ENCODE measurements around the gene RPUSD2.

The RPUSD2 gene

DNA sequence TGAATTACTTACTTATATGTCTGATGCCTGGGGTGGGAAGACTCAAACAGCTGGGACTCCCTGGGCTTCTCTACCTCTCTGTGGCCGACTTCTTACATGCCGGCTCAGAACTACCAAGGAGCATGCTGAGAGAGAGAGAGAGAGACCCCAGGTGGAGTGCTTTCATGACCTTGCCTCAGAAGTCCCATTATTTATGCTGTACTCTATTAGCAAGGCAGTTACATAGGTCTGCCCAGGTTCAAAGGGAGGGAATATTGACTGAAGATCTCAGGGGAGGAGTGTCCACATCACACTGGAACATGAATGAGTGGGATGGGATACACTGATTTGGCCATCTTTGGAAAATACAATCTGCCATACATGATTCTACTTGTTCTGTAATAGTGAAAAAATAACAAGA, 20.5 kb upstream of the RPUSD2 start:
- DNase-seq = no peak
- no peak overlapping the region for H3K27ac ChIP-seq
- H3K4me3 ChIP-seq (ENCODE audit: low read depth, low read length) = no peak overlapping the region
- no peak for TF ChIP-seq CTCF (IDR thresholded peaks at IDR 0.05; ENCODE audit: low read depth, low read length, missing control alignments)
- H3K36me3 ChIP-seq (replicated peaks) = peaks cover 22% of the 10 kb centered on the region
- in situ Hi-C loops (cut with HindIII; ENCODE audit: low pct_ligation_motif_present, low sequenced_read_pairs) = no loop called here
- H3K27me3 ChIP-seq (replicated peaks) = no peaks in the 10 kb centered on the region

DNA sequence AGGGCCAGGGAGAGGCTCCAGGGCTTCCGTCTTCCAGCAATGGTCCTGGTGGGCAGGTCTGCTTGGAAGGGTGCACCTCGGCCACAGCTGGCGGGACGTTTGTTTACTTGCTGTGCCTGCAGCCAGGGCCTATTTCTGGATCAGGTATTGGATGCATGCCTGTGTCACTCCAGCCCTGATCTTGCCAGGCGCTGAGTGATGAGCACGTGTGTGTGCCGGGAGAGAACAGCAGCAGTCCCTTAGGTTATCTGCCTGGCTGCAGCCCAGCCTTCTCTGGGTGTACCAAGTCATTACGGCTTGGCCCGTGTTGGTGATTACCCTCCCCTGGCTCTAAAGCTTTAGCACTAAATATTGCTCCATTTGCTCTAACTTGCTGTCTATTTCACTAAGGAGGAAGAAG, 19.2 kb upstream of the RPUSD2 start:
- H3K36me3 ChIP-seq (replicated peaks) = peaks cover 24% of the 10 kb centered on the region
- H3K27me3 ChIP-seq (replicated peaks) = no peaks in the 10 kb centered on the region
- H3K4me3 ChIP-seq (ENCODE audit: low read depth, low read length) = no peak overlapping the region
- no peak overlapping the region for H3K27ac ChIP-seq
- TF ChIP-seq CTCF (IDR thresholded peaks at IDR 0.05; ENCODE audit: low read depth, low read length, missing control alignments) = no peak
- DNase-seq = no peak
- in situ Hi-C loops (cut with HindIII; ENCODE audit: low pct_ligation_motif_present, low sequenced_read_pairs) = no loop called here

- H3K36me3 ChIP-seq (replicated peaks) = peaks cover 24% of the 10 kb centered on the region
- in situ Hi-C loops (cut with HindIII; ENCODE audit: low pct_ligation_motif_present, low sequenced_read_pairs) = no loop called here
- DNase-seq = no peak
- TF ChIP-seq CTCF (IDR thresholded peaks at IDR 0.05; ENCODE audit: low read depth, low read length, missing control alignments) = no peak
- H3K27me3 ChIP-seq (replicated peaks) = no peaks in the 10 kb centered on the region
- no peak overlapping the region for H3K4me3 ChIP-seq (ENCODE audit: low read depth, low read length)
- H3K27ac ChIP-seq = no peak overlapping the region
These were observed 18.6 kb upstream of the RPUSD2 start for GRCh38 chr15:40550341-40551037.

DNA sequence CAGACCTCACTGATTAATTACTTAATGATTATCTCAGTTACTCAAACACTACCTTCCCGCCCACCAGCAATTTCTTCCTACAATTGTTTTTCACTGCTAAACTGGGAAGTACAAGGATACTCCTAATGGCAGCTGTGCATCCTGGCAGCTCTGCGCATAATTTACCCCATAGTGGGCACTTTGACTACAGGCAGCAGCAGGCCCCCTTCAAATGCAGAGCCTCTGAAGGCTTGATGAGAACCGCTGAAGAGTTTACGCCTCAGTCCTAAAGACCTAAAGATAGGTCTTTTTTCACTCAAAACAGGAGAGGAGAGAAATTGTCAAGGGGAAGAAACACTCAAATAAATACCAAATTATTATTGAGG, 15.0 kb upstream of the RPUSD2 start:
- H3K27ac ChIP-seq = no peak overlapping the region
- TF ChIP-seq CTCF (IDR thresholded peaks at IDR 0.05; ENCODE audit: low read depth, low read length, missing control alignments) = no peak
- no peak for DNase-seq
- H3K36me3 ChIP-seq (replicated peaks) = peaks cover 28% of the 10 kb centered on the region
- H3K27me3 ChIP-seq (replicated peaks) = no peaks in the 10 kb centered on the region
- H3K4me3 ChIP-seq (ENCODE audit: low read depth, low read length) = no peak overlapping the region
- in situ Hi-C loops (cut with HindIII; ENCODE audit: low pct_ligation_motif_present, low sequenced_read_pairs) = no loop called here

DNA sequence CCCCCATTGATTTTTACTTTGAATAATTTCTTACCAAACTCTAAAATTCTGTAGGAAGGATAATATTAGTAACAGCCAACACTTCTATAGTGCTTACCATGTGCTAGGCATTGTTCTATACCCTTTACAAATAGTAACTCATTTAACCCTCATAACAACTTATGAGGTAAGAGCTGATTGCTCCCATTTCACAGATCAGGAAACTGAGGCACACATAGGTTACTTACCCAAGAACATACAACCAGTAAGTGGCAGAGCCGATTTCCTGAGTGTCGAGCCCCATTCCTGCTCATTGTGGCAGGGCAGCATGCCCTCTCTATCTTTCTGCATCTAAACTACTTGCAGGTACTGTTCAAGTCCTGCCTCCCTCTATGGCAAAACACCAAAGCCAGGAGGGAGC, 13.2 kb upstream of the RPUSD2 start:
- no peak for DNase-seq
- in situ Hi-C loops (cut with HindIII; ENCODE audit: low pct_ligation_motif_present, low sequenced_read_pairs) = no loop called here
- no peaks in the 10 kb centered on the region for H3K27me3 ChIP-seq (replicated peaks)
- H3K4me3 ChIP-seq (ENCODE audit: low read depth, low read length) = no peak overlapping the region
- H3K36me3 ChIP-seq (replicated peaks) = peaks cover 22% of the 10 kb centered on the region
- H3K27ac ChIP-seq = no peak overlapping the region
- TF ChIP-seq CTCF (IDR thresholded peaks at IDR 0.05; ENCODE audit: low read depth, low read length, missing control alignments) = no peak

All from brain microvascular endothelial cell (primary cell).